Gastroesophageal sphincter (tissue), 4 donors: ENCODE results near the gene C5AR2. TPM values are rescaled to one million over a fixed set of nuclear protein-coding genes. Genes with fewer than 3 reads are reported as not detected.
"Not testable (repeated sequence)": the region's sequence is repeated elsewhere in the genome, so short reads cannot be mapped to it uniquely, and the experiment has no call there.

Experiments
- ATAC-seq: fragments of 150-250 bp; one replicate; pipeline ENCODE4 v1.9.1; 2016; ENCODE audit warnings: mild to moderate bottlenecking, moderate library complexity
- H3K27ac ChIP-seq, 4 donors: fragments of 200-600 bp; sonication (generic) in 3 of 4; 1 replicate in 3 of 4; 2 replicates in 1 of 4; pipeline ENCODE4 v1.5.1; 2016 to 2019
- H3K27me3 ChIP-seq: fragments of 200-600 bp; sonication (generic); one replicate; pipeline ENCODE4 v1.5.1; 2019
- H3K36me3 ChIP-seq, 2 donors: fragments of 200-600 bp; sonication (generic); one replicate each; pipeline ENCODE4 v1.5.1; 2019; ENCODE audit warnings: control low read depth in 1 of 2
- H3K4me1 ChIP-seq, 3 donors: fragments of 200-600 bp; sonication (generic); 1 replicate in 2 of 3; 2 replicates in 1 of 3; pipeline ENCODE4 v1.5.1; 2016 to 2019; ENCODE audit warnings: control low read depth in 2 of 3
- H3K4me3 ChIP-seq, 2 donors: fragments of 200-600 bp; sonication (generic); one replicate each; pipeline ENCODE4 v1.5.1; 2019; ENCODE audit warnings: mild to moderate bottlenecking in 1 of 2, moderate library complexity in 1 of 2
- H3K9me3 ChIP-seq, 3 donors: fragments of 200-600 bp; sonication (generic); one replicate each; pipeline ENCODE4 v1.5.1; 2017 to 2019; ENCODE audit warnings: control low read depth in 2 of 3
- EP300 ChIP-seq: sonication (generic); formaldehyde crosslinking; IDR thresholded peaks from one replicate; pipeline ENCODE4 v1.6.1; 2017; ENCODE audit warnings: antibody characterized with exemption, mild to moderate bottlenecking
- POLR2A ChIP-seq, 2 donors: fragments of 450-650 bp; IDR thresholded peaks; one replicate each; pipeline ENCODE4 v1.6.1; 2017; ENCODE audit warnings: antibody characterized with exemption in 2 of 2, mild to moderate bottlenecking in 2 of 2, moderate library complexity in 1 of 2
- POLR2AphosphoS5 ChIP-seq: sonication (generic); formaldehyde crosslinking; IDR thresholded peaks from one replicate; pipeline ENCODE4 v1.6.1; 2017; ENCODE audit warnings: antibody characterized with exemption
- WGBS, 2 donors: methylation state at CpG; one replicate each; pipeline ENCODE4 v1.1.5; 2018; ENCODE audit warnings: low coverage in 1 of 2; 5-methylcytosine and 5-hydroxymethylcytosine counted together
- total RNA-seq, 4 donors: library from RNA; depleted of rRNA; stranded (reverse); fragments of >200 nt; gene quantifications; one replicate each; pipeline ENCODE4 v1.1.0, GENCODE V29; 2016
- TF ChIP-seq, protein P1 (sequence below), 4 experiments: fragments of 200-600 bp in 2 of 4; fragments of 450-650 bp in 2 of 4; sonication (generic) in 1 of 4; IDR thresholded peaks; one replicate each; pipeline ENCODE4 v1.5.1; 2017 to 2019; ENCODE audit warnings: antibody characterized with exemption in 4 of 4, mild to moderate bottlenecking in 2 of 4, moderate library complexity in 2 of 4

Gene C5AR2
- total RNA-seq, 4 donors from 2014 or later: 0.15 to 2.3 (median 1.2) TPM

DNA sequence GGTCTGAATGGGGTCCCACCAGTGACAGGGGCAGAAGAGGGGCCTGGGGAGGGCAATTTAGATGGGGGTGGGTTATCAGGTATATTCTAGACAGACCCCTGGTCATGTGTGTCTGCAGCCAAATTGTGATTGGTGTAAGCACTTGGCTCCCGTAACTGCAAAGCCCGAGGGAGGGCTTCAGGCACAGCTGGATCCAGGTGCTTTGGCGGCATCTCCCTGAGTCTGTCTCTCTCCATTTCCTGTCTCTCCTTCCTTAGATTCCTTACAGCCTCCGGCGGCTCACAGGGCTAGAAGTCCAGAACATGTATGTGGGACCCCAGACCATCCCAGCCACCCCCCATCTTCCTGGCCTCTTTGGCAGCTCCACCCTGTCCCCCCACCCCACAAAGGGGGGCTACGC, 48.6 kb downstream of the C5AR2 start:
- TF ChIP-seq POLR2A (IDR thresholded peaks at IDR 0.05) (no peak), POLR2AphosphoS5 (no peak), EP300 (no peak)
- TF ChIP-seq, protein P1, sequence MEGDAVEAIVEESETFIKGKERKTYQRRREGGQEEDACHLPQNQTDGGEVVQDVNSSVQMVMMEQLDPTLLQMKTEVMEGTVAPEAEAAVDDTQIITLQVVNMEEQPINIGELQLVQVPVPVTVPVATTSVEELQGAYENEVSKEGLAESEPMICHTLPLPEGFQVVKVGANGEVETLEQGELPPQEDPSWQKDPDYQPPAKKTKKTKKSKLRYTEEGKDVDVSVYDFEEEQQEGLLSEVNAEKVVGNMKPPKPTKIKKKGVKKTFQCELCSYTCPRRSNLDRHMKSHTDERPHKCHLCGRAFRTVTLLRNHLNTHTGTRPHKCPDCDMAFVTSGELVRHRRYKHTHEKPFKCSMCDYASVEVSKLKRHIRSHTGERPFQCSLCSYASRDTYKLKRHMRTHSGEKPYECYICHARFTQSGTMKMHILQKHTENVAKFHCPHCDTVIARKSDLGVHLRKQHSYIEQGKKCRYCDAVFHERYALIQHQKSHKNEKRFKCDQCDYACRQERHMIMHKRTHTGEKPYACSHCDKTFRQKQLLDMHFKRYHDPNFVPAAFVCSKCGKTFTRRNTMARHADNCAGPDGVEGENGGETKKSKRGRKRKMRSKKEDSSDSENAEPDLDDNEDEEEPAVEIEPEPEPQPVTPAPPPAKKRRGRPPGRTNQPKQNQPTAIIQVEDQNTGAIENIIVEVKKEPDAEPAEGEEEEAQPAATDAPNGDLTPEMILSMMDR (IDR thresholded peaks at IDR 0.05): no peak
- Histone ChIP-seq H3K9me3 (no peaks in the 10 kb centered on the region), H3K27ac (no peak overlapping the region), H3K4me3 (no peak overlapping the region), H3K27me3 (no peaks in the 10 kb centered on the region), H3K4me1 (no peaks in the 10 kb centered on the region), H3K36me3 (peaks cover 0 to 70% of the 10 kb centered on the region in 2 donors)
- no peak for ATAC-seq
- 87 to 93% methylated on average over 3 to 5 of the region's 6 CpGs for WGBS, 2 donors

- no peak for ATAC-seq
- WGBS, 2 donors: 100% methylated on average over 1 of the region's 14 CpGs; no CpG with 5 or more reads in 1 of the 2 donors
- H3K4me3 ChIP-seq: no peak overlapping the region
- H3K9me3 ChIP-seq: no peaks in the 10 kb centered on the region
- no peaks in the 10 kb centered on the region for H3K4me1 ChIP-seq
- H3K36me3 ChIP-seq: peaks cover 0 to 65% of the 10 kb centered on the region in 2 donors
- TF ChIP-seq POLR2AphosphoS5 (no peak), EP300 (no peak), POLR2A (IDR thresholded peaks at IDR 0.05) (no peak)
- TF ChIP-seq, protein P1 (IDR thresholded peaks at IDR 0.05): no peak
- H3K27ac ChIP-seq: no peak overlapping the region
- no peaks in the 10 kb centered on the region for H3K27me3 ChIP-seq
Observed at GRCh38 chr19:47381121-47381520, 49.1 kb downstream of the C5AR2 start.

DNA sequence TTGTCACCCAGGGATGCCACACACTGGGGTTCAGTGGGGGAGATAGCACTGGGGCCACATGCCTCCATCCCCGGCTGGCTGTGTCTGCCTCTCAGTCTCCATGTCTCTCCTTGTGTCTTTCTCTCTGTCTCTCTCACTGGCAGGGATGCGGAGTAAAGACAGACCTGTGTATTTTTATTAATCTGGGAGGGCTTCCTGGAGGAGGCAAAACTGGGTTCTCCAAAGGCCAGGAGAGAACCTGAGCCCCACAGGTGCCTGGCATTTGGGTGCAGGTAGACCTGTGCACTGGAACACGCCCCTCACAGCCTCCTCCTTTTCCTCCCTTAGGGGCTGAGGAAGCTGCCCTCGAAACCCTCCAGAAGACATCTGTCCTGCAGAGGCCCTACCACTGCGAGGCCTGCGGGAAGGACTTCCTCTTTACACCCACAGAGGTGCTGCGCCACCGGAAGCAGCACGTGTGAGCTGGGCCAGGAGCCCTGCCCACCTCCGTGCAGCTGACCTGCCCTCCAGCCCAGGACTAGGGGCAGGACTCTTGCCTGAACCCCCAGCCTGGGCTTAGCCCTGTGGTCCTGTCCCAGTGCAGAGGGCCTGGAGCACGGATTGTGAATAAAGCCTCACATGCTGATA, 49.8 kb downstream of the C5AR2 start:
- WGBS, 2 donors: 100% methylated on average over 2 of the region's 11 CpGs; no CpG with 5 or more reads in 1 of the 2 donors
- no peak overlapping the region for H3K27ac ChIP-seq
- no peaks in the 10 kb centered on the region for H3K9me3 ChIP-seq
- ATAC-seq: no peak
- H3K36me3 ChIP-seq: peaks cover 0 to 58% of the 10 kb centered on the region in 2 donors
- H3K4me3 ChIP-seq: no peak overlapping the region
- no peaks in the 10 kb centered on the region for H3K4me1 ChIP-seq
- TF ChIP-seq EP300: no peak
- no peak for TF ChIP-seq POLR2AphosphoS5
- TF ChIP-seq, protein P1 (IDR thresholded peaks at IDR 0.05): no peak
- no peak for TF ChIP-seq POLR2A (IDR thresholded peaks at IDR 0.05)
- no peaks in the 10 kb centered on the region for H3K27me3 ChIP-seq

- 65 to 84% methylated on average over 4 to 5 of the region's 5 CpGs for WGBS, 2 donors
- not testable (repeated sequence) for H3K27ac ChIP-seq, H3K9me3 ChIP-seq, H3K4me3 ChIP-seq, H3K27me3 ChIP-seq, H3K4me1 ChIP-seq, ATAC-seq
- H3K36me3 ChIP-seq: peaks cover 0 to 37% of the 10 kb centered on the region in 2 donors
Observed at GRCh38 chr19:47383890-47384289, 51.9 kb downstream of the C5AR2 start.

GRCh38 chr19:47384533-47384932, 52.6 kb downstream of the C5AR2 start:
- WGBS, 2 donors: 75% methylated on average over 4 of the region's 4 CpGs; no CpG with 5 or more reads in 1 of the 2 donors
- not testable (repeated sequence) for H3K4me1 ChIP-seq, H3K27me3 ChIP-seq, ATAC-seq, H3K4me3 ChIP-seq, H3K9me3 ChIP-seq, H3K27ac ChIP-seq
- peaks cover 0 to 31% of the 10 kb centered on the region in 2 donors for H3K36me3 ChIP-seq

GRCh38 chr19:47386582-47386981, 54.6 kb downstream of the C5AR2 start:
- H3K9me3 ChIP-seq, H3K27me3 ChIP-seq, H3K4me3 ChIP-seq, H3K27ac ChIP-seq, H3K4me1 ChIP-seq, ATAC-seq: not testable (repeated sequence)
- H3K36me3 ChIP-seq: peaks cover 0 to 10% of the 10 kb centered on the region in 2 donors
- WGBS, 2 donors: 77 to 91% methylated on average over 3 to 8 of the region's 12 CpGs

- 76 to 82% methylated on average over 3 of the region's 3 CpGs for WGBS, 2 donors
- not testable (repeated sequence) for H3K4me3 ChIP-seq, H3K4me1 ChIP-seq, H3K36me3 ChIP-seq, ATAC-seq, H3K9me3 ChIP-seq, H3K27ac ChIP-seq, H3K27me3 ChIP-seq
Observed at GRCh38 chr19:47387623-47388022, 55.6 kb downstream of the C5AR2 start.

- 73 to 88% methylated on average over 4 to 5 of the region's 5 CpGs for WGBS, 2 donors
- not testable (repeated sequence) for H3K9me3 ChIP-seq, H3K27ac ChIP-seq
Observed at GRCh38 chr19:47388721-47389120, 56.7 kb downstream of the C5AR2 start.

More at GRCh38 chr19:47388721-47389120, 56.7 kb downstream of the C5AR2 start:
- H3K4me3 ChIP-seq, H3K4me1 ChIP-seq, H3K36me3 ChIP-seq, ATAC-seq: not testable (repeated sequence)
- H3K27me3 ChIP-seq: peaks cover 12% of the 10 kb centered on the region
